Measurements from ENCODE around the gene ZCCHC14.
A peak's percentile ranks its signal among the peaks of the same experiment; 100 is the strongest.

The ZCCHC14 gene

GRCh38 chr16:87477209-87477981 is 15.4 kb downstream of the ZCCHC14 start:
- peak; percentile 74 for DNase-seq (ENCODE audit: low spot score)

GRCh38 chr16:87474566-87474996 is 18.2 kb downstream of the ZCCHC14 start:
- no peak for DNase-seq (ENCODE audit: low spot score)

GRCh38 chr16:87474017-87474416 is 18.8 kb downstream of the ZCCHC14 start:
- DNase-seq (ENCODE audit: low spot score): no peak

- DNase-seq (ENCODE audit: low spot score): no peak
Measured at GRCh38 chr16:87472935-87473334, 19.9 kb downstream of the ZCCHC14 start.

GRCh38 chr16:87472142-87472778 is 20.6 kb downstream of the ZCCHC14 start:
- no peak for DNase-seq (ENCODE audit: low spot score)

- no peak for DNase-seq (ENCODE audit: low spot score)
Measured at GRCh38 chr16:87471278-87472141, 21.3 kb downstream of the ZCCHC14 start.

- DNase-seq (ENCODE audit: low spot score): no peak
Measured at GRCh38 chr16:87470332-87470731, 22.5 kb downstream of the ZCCHC14 start.

- DNase-seq (ENCODE audit: low spot score): no peak
Measured at GRCh38 chr16:87469169-87469568, 23.7 kb downstream of the ZCCHC14 start.

- no peak for DNase-seq (ENCODE audit: low spot score)
Measured at GRCh38 chr16:87468550-87468949, 24.3 kb downstream of the ZCCHC14 start.

GRCh38 chr16:87466975-87467501 is 25.8 kb downstream of the ZCCHC14 start:
- DNase-seq (ENCODE audit: low spot score): no peak

- DNase-seq (ENCODE audit: low spot score): no peak
Measured at GRCh38 chr16:87465879-87466278, 26.9 kb downstream of the ZCCHC14 start.

GRCh38 chr16:87465306-87465705 is 27.5 kb downstream of the ZCCHC14 start:
- no peak for DNase-seq (ENCODE audit: low spot score)

GRCh38 chr16:87464691-87465300 is 28.0 kb downstream of the ZCCHC14 start:
- DNase-seq (ENCODE audit: low spot score): peak; percentile 42

GRCh38 chr16:87463722-87464690 is 28.8 kb downstream of the ZCCHC14 start:
- DNase-seq (ENCODE audit: low spot score): no peak

- DNase-seq (ENCODE audit: low spot score): no peak
Measured at GRCh38 chr16:87461466-87461991, 31.3 kb downstream of the ZCCHC14 start.

- DNase-seq (ENCODE audit: low spot score): no peak
Measured at GRCh38 chr16:87460936-87461335, 31.9 kb downstream of the ZCCHC14 start.

GRCh38 chr16:87459833-87460232 is 33.0 kb downstream of the ZCCHC14 start:
- no peak for DNase-seq (ENCODE audit: low spot score)

- peak; percentile 22 for DNase-seq (ENCODE audit: low spot score)
Measured at GRCh38 chr16:87459027-87459426, 33.8 kb downstream of the ZCCHC14 start.

GRCh38 chr16:87458424-87458915 is 34.4 kb downstream of the ZCCHC14 start:
- no peak for DNase-seq (ENCODE audit: low spot score)

- DNase-seq (ENCODE audit: low spot score): no peak
Measured at GRCh38 chr16:87457709-87458423, 35.0 kb downstream of the ZCCHC14 start.
